ENCODE data around the gene GPR180. TPM values are rescaled to one million over a fixed set of nuclear protein-coding genes. Genes with fewer than 3 reads are reported as not detected.

The GPR180 gene
- total RNA-seq, 4 donors from 2014 or later = 0.37 to 4.9 (median 2.3) TPM

GRCh38 chr13:94656766-94657165, 55.1 kb downstream of the GPR180 start:
- WGBS, 2 donors (ENCODE audit: low coverage in 1 of 2) = 48 to 86% methylated on average over 1 of the region's 1 CpG
- DNase-seq = no peak
- Histone ChIP-seq H3K4me1 (peaks cover 0 to 6% (median 0%) of the 10 kb centered on the region in 4 donors), H3K27me3 (peaks cover 5% of the 10 kb centered on the region), H3K4me3 (no peak overlapping the region), H3K36me3 (no peaks in the 10 kb centered on the region), H3K9me3 (no peaks in the 10 kb centered on the region), H3K27ac (no peak overlapping the region)
- TF ChIP-seq POLR2A (IDR thresholded peaks at IDR 0.05) (no peak), EP300 (IDR thresholded peaks at IDR 0.05; ENCODE audit: low read depth) (no peak), CTCF (IDR thresholded peaks at IDR 0.05) (no peak), POLR2AphosphoS5 (IDR thresholded peaks at IDR 0.05) (no peak)
- in situ Hi-C loops (cut with MboI; ENCODE audit: low pct_ligation_motif_present in 1 of 4, low pct_unique_long_range_greater_than_20kb in 1 of 4, low sequenced_read_pairs in 3 of 4) = no loop called here
- intact Hi-C loops (cut with DNase I; ENCODE audit: low total_unique reads) = no loop called here

GRCh38 chr13:94657167-94657566, 55.5 kb downstream of the GPR180 start:
- H3K4me1 ChIP-seq = peaks cover 0 to 10% (median 0%) of the 10 kb centered on the region in 4 donors
- intact Hi-C loops (cut with DNase I; ENCODE audit: low total_unique reads) = no loop called here
- H3K9me3 ChIP-seq = no peaks in the 10 kb centered on the region
- in situ Hi-C loops (cut with MboI; ENCODE audit: low pct_ligation_motif_present in 1 of 4, low pct_unique_long_range_greater_than_20kb in 1 of 4, low sequenced_read_pairs in 3 of 4) = no loop called here
- no peak for DNase-seq
- 83 to 91% methylated on average over 4 of the region's 4 CpGs for WGBS, 2 donors (ENCODE audit: low coverage in 1 of 2)
- H3K36me3 ChIP-seq = no peaks in the 10 kb centered on the region
- H3K27me3 ChIP-seq = peaks cover 9% of the 10 kb centered on the region
- TF ChIP-seq POLR2A (IDR thresholded peaks at IDR 0.05) = no peak
- no peak for TF ChIP-seq POLR2AphosphoS5 (IDR thresholded peaks at IDR 0.05)
- no peak for TF ChIP-seq EP300 (IDR thresholded peaks at IDR 0.05; ENCODE audit: low read depth)
- no peak for TF ChIP-seq CTCF (IDR thresholded peaks at IDR 0.05)
- H3K4me3 ChIP-seq = no peak overlapping the region
- no peak overlapping the region for H3K27ac ChIP-seq

- no peaks in the 10 kb centered on the region for H3K36me3 ChIP-seq
Measured at GRCh38 chr13:94658926-94659597, 57.4 kb downstream of the GPR180 start.

GRCh38 chr13:94659598-94659946, 57.9 kb downstream of the GPR180 start:
- no peak overlapping the region for H3K4me3 ChIP-seq

More at GRCh38 chr13:94658926-94659597, 57.4 kb downstream of the GPR180 start:
- DNase-seq = no peak
- intact Hi-C loops (cut with DNase I; ENCODE audit: low total_unique reads) (no loop called here), in situ Hi-C loops (cut with MboI; ENCODE audit: low pct_ligation_motif_present in 1 of 4, low pct_unique_long_range_greater_than_20kb in 1 of 4, low sequenced_read_pairs in 3 of 4) (no loop called here)
- Histone ChIP-seq H3K9me3 (no peaks in the 10 kb centered on the region), H3K4me3 (no peak overlapping the region), H3K27ac (no peak overlapping the region), H3K4me1 (peaks cover 0 to 14% (median 0%) of the 10 kb centered on the region in 4 donors), H3K27me3 (peaks cover 25% of the 10 kb centered on the region)
- no peak for TF ChIP-seq POLR2A (IDR thresholded peaks at IDR 0.05)
- no peak for TF ChIP-seq EP300 (IDR thresholded peaks at IDR 0.05; ENCODE audit: low read depth)
- no peak for TF ChIP-seq CTCF (IDR thresholded peaks at IDR 0.05)
- TF ChIP-seq POLR2AphosphoS5 (IDR thresholded peaks at IDR 0.05) = no peak
- WGBS, 2 donors (ENCODE audit: low coverage in 1 of 2) = 78 to 91% methylated on average over 1 of the region's 1 CpG

More at GRCh38 chr13:94659598-94659946, 57.9 kb downstream of the GPR180 start:
- H3K36me3 ChIP-seq = no peaks in the 10 kb centered on the region
- TF ChIP-seq CTCF (IDR thresholded peaks at IDR 0.05) (no peak), POLR2A (IDR thresholded peaks at IDR 0.05) (no peak), EP300 (IDR thresholded peaks at IDR 0.05; ENCODE audit: low read depth) (no peak), POLR2AphosphoS5 (IDR thresholded peaks at IDR 0.05) (no peak)
- peaks cover 0 to 14% (median 0%) of the 10 kb centered on the region in 4 donors for H3K4me1 ChIP-seq
- intact Hi-C loops (cut with DNase I; ENCODE audit: low total_unique reads) (no loop called here), in situ Hi-C loops (cut with MboI; ENCODE audit: low pct_ligation_motif_present in 1 of 4, low pct_unique_long_range_greater_than_20kb in 1 of 4, low sequenced_read_pairs in 3 of 4) (no loop called here)
- no peak overlapping the region for H3K27ac ChIP-seq
- no peaks in the 10 kb centered on the region for H3K9me3 ChIP-seq
- H3K27me3 ChIP-seq = peaks cover 29% of the 10 kb centered on the region
- no peak for DNase-seq

All from transverse colon (tissue), 4 donors.